Measurements from ENCODE around the gene ACKR3. TPM values are rescaled to one million over a fixed set of nuclear protein-coding genes. Genes with fewer than 3 reads are reported as not detected.

ACKR3 gene
- total RNA-seq, 1 experiment from 2014 or later, result 19.6 TPM

DNA sequence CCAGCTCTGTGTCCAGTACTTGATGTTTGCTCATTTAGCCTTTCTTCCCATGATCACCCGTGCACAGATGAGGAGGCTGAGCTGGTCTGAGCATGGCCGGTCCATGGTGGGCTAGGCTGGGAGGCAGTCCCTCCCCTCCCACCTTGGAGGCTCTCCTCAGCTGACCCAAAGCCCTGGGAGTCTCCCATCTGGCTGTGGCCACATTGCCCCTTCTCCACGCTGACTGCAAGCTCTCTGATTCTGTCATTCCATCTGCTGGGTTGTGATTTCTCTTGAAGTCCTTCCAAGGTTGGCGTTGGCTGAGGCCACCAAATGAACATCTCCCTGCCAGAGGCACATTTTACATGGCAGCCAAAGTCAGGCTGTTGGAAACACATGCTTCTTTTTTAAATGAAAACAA, 44.0 kb downstream of the ACKR3 start:
- H3F3A ChIP-seq (ENCODE audit: insufficient read depth, low read depth), result no peaks in the 10 kb centered on the region
- H3K36me3 ChIP-seq (ENCODE audit: low read depth), result no peaks in the 10 kb centered on the region
- ChIA-PET CTCF (interaction anchor here (0.5 kb wide), 1 partner anchor 63 kb away, joined by 4 read pairs; no protein-coding TSS in a partner anchor), POLR2A (ENCODE audit: unreplicated experiment) (interaction anchor here (0.7 kb wide), 1 partner anchor 244 kb away, joined by 3 read pairs; no protein-coding TSS in a partner anchor)
- H3K79me2 ChIP-seq (ENCODE audit: low read depth), result no peaks in the 10 kb centered on the region
- DNase-seq, result no peak
- peaks cover 68% of the 10 kb centered on the region for H3K27me3 ChIP-seq (ENCODE audit: insufficient read depth, low read depth)
- no peak overlapping the region for H3K27ac ChIP-seq
- H3K4me3 ChIP-seq, result no peak overlapping the region
- intact Hi-C loops (cut with micrococcal nuclease; ENCODE audit: unreplicated experiment), result no loop called here
- no peak overlapping the region for H3K4me2 ChIP-seq
- no peak overlapping the region for H2AFZ ChIP-seq
- H3K9me2 ChIP-seq (ENCODE audit: insufficient read depth), result no peaks in the 10 kb centered on the region
- BruUV-seq (replicated peaks), result no TSS peak
- no peaks in the 10 kb centered on the region for H3K9me3 ChIP-seq (ENCODE audit: insufficient read depth, low read depth)
- TF ChIP-seq, protein P1, sequence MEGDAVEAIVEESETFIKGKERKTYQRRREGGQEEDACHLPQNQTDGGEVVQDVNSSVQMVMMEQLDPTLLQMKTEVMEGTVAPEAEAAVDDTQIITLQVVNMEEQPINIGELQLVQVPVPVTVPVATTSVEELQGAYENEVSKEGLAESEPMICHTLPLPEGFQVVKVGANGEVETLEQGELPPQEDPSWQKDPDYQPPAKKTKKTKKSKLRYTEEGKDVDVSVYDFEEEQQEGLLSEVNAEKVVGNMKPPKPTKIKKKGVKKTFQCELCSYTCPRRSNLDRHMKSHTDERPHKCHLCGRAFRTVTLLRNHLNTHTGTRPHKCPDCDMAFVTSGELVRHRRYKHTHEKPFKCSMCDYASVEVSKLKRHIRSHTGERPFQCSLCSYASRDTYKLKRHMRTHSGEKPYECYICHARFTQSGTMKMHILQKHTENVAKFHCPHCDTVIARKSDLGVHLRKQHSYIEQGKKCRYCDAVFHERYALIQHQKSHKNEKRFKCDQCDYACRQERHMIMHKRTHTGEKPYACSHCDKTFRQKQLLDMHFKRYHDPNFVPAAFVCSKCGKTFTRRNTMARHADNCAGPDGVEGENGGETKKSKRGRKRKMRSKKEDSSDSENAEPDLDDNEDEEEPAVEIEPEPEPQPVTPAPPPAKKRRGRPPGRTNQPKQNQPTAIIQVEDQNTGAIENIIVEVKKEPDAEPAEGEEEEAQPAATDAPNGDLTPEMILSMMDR (conservative IDR thresholded peaks at IDR 0.05), result no peak
- no peak for TF ChIP-seq EZH2 (IDR thresholded peaks at IDR 0.05; ENCODE audit: low read depth)
- no peaks in the 10 kb centered on the region for H4K20me1 ChIP-seq (ENCODE audit: insufficient read depth)
- H3K4me1 ChIP-seq (replicated peaks; ENCODE audit: insufficient read depth), result peaks cover 4% of the 10 kb centered on the region

DNA sequence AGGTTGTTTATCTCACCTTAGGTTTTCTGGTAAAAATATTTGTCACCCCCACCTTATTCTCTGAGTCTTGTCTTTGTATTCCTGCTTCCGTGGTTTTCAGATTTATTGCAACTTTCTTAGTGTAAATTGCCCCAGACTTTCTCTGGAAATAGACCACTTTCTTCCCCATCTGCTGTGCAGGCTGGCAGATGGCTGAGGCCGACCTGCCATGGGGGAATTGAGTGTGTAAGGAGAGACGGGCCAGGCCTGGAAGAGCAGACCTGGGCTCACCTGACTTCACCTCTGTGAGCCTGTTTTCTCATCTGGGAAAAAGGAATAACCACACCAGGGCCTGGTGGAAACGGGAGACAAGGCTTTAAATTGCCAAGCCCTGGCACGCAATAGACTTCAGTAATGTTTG, 44.9 kb downstream of the ACKR3 start:
- H3K9me2 ChIP-seq (ENCODE audit: insufficient read depth), result no peaks in the 10 kb centered on the region
- H2AFZ ChIP-seq, result no peak overlapping the region
- POLR2A ChIA-PET (ENCODE audit: unreplicated experiment), result no interaction called here
- no peak for DNase-seq
- no peak overlapping the region for H3K4me2 ChIP-seq
- no peak overlapping the region for H3K27ac ChIP-seq
- peaks cover 70% of the 10 kb centered on the region for H3K27me3 ChIP-seq (ENCODE audit: insufficient read depth, low read depth)
- no peak for TF ChIP-seq EZH2 (IDR thresholded peaks at IDR 0.05; ENCODE audit: low read depth)
- TF ChIP-seq, protein P1 (conservative IDR thresholded peaks at IDR 0.05), result no peak
- intact Hi-C loops (cut with micrococcal nuclease; ENCODE audit: unreplicated experiment), result no loop called here
- H3K4me1 ChIP-seq (replicated peaks; ENCODE audit: insufficient read depth), result no peaks in the 10 kb centered on the region
- no peaks in the 10 kb centered on the region for H3K36me3 ChIP-seq (ENCODE audit: low read depth)
- CTCF ChIA-PET, result no interaction called here
- no peaks in the 10 kb centered on the region for H3K79me2 ChIP-seq (ENCODE audit: low read depth)
- H3K4me3 ChIP-seq, result no peak overlapping the region
- no peaks in the 10 kb centered on the region for H4K20me1 ChIP-seq (ENCODE audit: insufficient read depth)
- BruUV-seq (replicated peaks), result no TSS peak
- no peaks in the 10 kb centered on the region for H3K9me3 ChIP-seq (ENCODE audit: insufficient read depth, low read depth)
- no peaks in the 10 kb centered on the region for H3F3A ChIP-seq (ENCODE audit: insufficient read depth, low read depth)

DNA sequence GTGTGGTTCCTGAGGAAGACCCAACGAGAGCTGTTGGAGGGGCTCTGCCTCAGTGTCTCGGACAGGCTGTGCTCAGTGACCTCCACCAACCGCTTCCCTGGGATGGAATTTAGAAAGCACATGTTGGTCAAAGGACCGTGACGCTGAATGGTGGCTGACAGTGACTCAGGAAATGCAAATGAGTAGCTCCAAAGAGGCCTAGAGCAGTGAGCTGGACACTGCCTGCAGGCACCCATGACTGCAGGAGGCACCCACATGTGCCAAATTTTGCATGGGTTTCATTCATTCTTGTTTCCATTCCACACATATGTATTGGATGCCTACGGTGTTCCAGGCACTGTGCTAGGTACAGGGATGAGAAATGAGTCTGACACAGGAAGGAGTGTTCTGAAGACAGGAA, 46.4 kb downstream of the ACKR3 start:
- H3K4me1 ChIP-seq (replicated peaks; ENCODE audit: insufficient read depth), result no peaks in the 10 kb centered on the region
- no peak overlapping the region for H2AFZ ChIP-seq
- POLR2A ChIA-PET (ENCODE audit: unreplicated experiment), result interaction anchor here (0.6 kb wide), 1 partner anchor 42 kb away, joined by 4 read pairs; no protein-coding TSS in a partner anchor
- peaks cover 85% of the 10 kb centered on the region for H3K27me3 ChIP-seq (ENCODE audit: insufficient read depth, low read depth)
- intact Hi-C loops (cut with micrococcal nuclease; ENCODE audit: unreplicated experiment), result no loop called here
- no TSS peak for BruUV-seq (replicated peaks)
- H4K20me1 ChIP-seq (ENCODE audit: insufficient read depth), result no peaks in the 10 kb centered on the region
- H3F3A ChIP-seq (ENCODE audit: insufficient read depth, low read depth), result no peaks in the 10 kb centered on the region
- H3K27ac ChIP-seq, result no peak overlapping the region
- no peaks in the 10 kb centered on the region for H3K36me3 ChIP-seq (ENCODE audit: low read depth)
- TF ChIP-seq, protein P1 (conservative IDR thresholded peaks at IDR 0.05), result no peak
- TF ChIP-seq EZH2 (IDR thresholded peaks at IDR 0.05; ENCODE audit: low read depth), result no peak
- H3K79me2 ChIP-seq (ENCODE audit: low read depth), result no peaks in the 10 kb centered on the region
- no peak overlapping the region for H3K4me2 ChIP-seq
- CTCF ChIA-PET, result no interaction called here
- H3K9me2 ChIP-seq (ENCODE audit: insufficient read depth), result no peaks in the 10 kb centered on the region
- H3K9me3 ChIP-seq (ENCODE audit: insufficient read depth, low read depth), result no peaks in the 10 kb centered on the region
- DNase-seq, result no peak
- H3K4me3 ChIP-seq, result no peak overlapping the region
